COR-L47 (cell line): ENCODE data around the gene EIF3L.

Experiments
- DNase-seq: peaks from one replicate; lab custom pipeline; 2025; lab: John Stamatoyannopoulos, UW

EIF3L gene

DNA sequence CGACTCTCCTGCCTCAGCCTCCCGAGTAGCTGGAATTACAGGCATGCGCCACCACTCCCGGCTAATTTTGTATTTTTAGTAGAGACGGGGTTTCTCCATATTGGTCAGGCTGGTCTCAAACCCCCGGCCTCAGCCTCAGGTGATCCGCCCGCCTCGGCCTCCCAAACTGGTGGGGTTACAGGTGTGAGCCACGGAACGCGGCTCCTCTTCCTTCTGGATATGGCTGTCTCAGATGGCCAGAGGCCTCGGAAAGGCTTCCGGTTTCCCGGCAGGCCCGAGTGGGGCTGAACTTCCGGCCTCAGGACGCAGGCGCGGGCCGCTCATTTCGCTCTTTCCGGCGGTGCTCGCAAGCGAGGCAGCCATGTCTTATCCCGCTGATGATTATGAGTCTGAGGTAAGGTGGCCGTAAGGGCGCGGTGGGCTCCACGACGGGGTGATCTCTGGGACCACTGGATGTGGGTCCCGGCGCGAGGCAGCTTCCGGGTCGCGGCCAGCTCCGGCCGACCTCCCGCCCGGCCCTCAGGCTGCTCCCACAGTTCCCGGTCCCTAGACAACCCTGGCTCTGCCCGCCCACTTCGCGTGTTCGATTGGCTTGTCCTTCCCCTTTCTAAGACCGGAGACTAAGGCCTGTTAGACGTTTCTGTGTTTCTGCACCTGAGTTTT lies at the start of gene EIF3L:
Gene EIF3L (plus strand): TSS at position 331 of the 663 bp plus-strand sequence. CDS start 31 bp downstream, at position 362.
- peak; percentile 84 for DNase-seq

DNA sequence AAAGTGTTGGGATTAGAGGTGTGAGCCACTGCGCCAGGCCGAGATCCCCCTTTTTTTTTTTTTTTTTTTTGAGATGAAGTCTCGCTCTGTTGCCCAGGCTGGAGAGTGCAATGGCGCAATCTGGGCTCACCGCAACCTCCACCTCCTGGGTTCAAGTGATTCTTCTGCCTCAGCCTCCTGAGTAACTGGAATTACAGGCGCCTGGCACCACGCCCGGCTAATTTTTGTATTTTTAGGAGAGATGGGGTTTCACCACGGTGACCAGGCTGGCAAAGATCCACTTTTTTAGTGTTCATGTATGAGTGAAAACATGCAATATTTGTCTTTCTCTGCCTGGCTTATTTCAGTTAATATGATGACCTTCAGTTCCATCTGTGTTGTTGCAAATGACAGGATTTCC lies 49.2 kb upstream of the EIF3L start:
- DNase-seq, result peak; percentile 34

DNA sequence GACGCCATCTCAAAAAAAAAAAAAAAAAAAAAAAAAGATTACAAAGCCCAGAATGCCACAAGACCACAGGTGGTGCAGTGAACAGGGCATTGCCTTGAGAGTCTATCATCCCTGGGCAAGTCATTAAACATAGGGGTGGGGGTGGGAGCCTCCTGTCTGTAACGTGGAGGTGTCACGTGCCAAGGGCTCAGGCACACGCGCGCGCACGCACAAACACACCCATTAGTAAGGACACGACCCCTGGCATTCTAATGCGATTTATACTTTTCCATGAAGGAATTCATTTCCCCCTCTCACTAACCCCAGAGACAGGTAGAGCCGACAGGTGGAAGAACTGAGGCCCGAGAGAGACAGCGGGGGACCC lies 47.3 kb upstream of the EIF3L start:
- no peak for DNase-seq

DNA sequence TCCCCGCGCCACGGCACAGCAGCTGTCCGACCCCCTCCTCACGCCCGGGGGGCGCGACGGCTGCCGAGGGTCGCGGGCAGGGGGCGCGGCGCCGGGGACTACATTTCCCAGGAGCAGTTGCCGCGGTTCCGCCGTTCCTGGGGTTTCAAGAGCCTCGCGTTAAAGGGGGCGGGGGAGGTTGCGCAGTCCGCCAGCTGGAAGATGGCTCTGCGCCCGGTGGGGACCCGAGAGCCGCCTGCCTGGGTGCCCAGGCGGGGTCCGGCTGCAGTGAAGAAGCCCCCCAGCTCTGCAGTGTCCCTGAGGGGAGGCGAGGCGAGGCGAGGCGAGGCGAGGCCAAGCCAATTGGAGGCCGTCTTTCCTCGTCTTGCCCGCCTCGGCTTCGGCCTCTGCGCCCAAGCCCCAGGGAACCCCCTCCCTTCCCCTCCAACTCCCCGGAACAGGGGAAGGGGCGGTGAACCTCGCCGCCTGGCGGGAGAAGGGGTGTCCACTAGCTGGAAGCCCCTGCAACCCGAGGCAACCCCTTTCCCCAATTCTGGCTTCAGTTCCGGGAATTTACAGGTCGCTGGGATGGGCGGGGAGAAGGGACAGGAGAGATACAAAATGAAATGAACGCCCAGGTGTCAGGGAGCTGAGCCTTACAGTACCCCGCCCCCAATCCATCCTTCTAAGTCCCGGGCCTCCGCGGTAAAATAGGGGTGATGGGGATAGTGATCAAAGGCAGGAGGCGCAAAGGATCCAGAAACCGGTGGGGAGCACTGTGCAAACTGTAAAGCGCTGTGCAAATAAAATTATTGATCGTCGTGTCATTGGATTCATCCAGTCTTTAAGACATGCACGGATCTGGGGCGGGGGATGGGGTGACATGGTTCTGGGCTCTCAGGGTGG lies 46.7 kb upstream of the EIF3L start:
- peak; percentile 69 for DNase-seq

DNA sequence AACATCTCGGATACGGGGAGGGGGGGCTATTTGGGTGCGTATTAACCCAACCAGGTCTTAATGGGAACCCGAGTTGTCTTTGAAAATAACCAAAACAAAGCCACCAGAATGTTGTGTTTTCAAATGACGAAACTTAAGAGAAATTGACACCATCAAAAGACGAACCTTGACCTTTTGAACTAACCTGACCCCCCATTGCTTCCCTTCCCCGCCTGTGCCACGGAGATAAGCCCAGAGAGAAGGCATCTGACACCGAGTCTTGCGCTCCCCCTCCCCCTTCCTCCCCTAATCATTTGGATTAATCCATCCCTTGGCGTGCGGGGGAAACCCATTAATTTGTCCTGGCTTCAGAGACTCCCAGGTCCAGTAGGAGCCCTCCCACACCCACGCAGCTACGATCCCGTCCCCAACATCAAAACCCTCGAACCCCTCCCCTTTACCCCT lies 46.0 kb upstream of the EIF3L start:
- no peak for DNase-seq

DNA sequence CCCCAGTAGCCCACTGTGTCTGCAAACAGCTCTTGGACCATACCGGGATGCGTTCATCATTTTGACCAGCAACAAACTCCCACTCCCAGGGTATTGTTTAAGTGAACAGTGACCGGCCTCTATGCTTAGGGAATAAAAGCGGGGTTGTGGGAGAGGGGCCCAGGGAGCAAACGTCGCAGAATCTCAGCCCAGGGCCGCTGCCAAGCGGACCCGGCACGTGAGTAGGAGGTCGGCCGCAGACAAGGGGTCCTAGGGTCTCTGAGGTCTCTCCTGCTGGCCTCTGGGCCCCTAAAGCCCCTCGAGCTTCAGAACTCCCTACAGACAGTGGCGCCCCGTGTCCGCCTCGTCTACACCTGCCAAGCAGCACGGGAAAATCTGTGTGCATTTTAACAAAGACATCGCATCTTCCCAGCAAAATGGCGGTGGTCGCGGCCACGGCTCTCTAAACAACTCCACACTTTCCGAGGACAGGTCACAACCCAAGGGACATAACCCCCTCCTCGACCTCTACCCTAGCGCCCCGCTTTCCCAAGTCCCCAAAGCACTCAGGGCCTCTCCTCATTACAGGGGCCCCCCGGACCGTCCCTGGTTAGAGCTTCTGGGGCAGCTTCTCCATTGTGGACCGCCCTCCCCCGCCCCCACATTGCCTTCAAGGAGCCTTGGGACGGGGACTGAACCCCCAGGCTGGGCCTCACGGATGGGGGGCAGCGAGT lies 45.4 kb upstream of the EIF3L start:
- no peak for DNase-seq

DNA sequence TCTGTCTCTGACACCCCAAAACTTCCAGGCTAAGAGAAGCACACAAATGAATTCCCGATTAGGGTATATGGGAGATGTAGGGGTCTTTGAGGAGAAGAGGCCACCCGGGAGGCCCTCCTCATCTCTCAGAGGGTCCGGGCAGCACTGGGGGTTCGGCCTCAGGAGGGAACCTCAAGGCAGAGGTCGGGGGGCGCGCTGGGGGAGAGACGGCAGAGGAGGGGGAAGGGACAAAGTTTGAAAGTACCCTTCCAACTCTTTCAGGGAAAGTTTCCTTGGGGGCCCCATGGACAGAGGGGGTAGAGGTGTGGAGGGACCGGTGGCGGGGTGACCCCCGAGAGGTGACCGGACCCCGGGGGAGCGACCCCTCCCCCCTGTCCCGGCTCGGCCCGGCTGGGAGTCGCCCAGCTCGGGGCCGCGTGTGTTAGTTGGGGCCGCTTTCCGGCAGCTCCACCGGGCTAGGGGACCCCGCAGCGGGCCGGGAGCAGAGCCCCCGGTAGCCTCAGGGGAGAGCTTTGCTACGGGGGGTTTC lies 44.8 kb upstream of the EIF3L start:
- DNase-seq, result no peak

DNA sequence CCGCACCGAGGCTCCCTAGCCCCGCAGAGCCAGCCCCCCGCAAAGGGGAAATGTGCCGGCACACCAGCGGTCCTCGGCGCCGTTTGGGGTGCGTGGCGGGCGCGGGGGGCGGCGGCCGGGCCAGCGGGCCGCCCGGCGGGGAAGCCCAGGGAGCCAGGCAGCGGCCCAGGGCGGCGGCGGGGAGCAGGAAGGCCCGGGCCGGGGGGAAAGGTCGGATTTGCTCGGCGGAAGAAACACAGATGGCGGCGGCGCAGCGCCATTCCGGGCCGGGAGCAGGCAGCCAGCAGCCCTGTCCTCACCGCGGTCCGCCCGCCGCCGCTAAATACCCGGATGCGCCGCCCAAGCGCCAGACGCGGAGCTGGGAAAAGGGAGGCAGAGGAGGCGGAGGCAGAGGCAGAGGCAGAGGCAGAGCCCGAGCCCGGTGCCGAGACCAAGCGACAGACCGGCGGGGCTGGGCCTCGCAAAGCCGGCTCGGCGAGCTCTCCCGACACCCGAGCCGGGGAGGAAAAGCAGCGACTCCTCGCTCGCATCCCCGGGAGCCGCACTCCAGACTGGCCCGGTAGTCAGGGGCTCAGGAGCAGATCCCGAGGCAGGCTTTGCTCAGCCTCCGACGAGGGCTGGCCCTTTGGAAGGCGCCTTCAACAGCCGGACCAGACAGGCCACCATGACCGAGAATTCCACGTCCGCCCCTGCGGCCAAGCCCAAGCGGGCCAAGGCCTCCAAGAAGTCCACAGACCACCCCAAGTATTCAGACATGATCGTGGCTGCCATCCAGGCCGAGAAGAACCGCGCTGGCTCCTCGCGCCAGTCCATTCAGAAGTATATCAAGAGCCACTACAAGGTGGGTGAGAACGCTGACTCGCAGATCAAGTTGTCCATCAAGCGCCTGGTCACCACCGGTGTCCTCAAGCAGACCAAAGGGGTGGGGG lies 44.1 kb upstream of the EIF3L start:
- peak; percentile 62 for DNase-seq

DNA sequence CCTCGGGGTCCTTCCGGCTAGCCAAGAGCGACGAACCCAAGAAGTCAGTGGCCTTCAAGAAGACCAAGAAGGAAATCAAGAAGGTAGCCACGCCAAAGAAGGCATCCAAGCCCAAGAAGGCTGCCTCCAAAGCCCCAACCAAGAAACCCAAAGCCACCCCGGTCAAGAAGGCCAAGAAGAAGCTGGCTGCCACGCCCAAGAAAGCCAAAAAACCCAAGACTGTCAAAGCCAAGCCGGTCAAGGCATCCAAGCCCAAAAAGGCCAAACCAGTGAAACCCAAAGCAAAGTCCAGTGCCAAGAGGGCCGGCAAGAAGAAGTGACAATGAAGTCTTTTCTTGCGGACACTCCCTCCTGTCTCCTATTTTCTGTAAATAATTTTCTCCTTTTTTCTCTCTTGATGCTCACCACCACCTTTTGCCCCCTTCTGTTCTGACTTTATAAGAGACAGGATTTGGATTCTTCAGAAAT lies 43.4 kb upstream of the EIF3L start:
- DNase-seq, result no peak

DNA sequence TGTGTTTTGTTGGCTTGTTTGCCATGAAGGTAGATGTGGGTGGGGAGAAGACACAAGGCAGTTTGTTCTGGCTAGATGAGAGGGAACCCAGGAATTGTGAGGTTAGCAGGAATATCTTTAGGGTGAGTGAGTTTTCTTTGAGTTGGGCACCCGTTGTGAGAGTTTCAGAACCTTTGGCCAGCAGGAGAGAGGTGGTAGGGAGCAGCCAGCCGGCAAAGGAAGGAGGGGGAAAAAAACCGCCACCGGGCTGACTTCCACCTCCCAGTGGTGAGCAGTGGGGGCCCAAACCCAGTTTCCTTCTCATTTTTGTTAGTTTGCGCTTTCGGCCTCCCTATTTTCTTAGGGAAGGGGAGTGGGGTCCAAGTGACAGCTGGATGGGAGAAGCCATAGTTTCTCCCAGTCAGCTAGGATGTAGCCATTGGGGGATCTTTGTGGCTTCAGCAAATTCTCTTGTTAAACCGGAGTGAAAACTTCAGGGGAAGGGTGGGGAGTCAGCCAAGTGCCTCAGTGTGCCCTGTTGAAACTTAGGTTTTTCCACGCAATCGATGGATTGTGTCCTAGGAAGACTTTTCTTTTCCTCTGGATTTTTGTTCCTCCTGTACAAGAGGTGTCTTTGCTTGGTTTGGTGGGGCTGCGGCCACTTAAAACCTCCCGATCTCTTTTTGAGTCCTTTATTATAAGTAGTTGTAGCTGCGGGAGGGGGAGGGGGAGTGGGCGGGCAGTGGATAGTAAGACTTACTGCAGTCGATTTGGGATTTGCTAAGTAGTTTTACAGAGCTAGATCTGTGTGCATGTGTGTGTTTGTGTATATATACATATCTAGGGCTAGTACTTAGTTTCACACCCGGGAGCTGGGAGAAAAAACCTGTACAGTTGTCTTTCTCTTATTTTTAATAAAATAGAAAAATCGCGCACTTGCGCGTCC lies 42.5 kb upstream of the EIF3L start:
- no peak for DNase-seq

DNA sequence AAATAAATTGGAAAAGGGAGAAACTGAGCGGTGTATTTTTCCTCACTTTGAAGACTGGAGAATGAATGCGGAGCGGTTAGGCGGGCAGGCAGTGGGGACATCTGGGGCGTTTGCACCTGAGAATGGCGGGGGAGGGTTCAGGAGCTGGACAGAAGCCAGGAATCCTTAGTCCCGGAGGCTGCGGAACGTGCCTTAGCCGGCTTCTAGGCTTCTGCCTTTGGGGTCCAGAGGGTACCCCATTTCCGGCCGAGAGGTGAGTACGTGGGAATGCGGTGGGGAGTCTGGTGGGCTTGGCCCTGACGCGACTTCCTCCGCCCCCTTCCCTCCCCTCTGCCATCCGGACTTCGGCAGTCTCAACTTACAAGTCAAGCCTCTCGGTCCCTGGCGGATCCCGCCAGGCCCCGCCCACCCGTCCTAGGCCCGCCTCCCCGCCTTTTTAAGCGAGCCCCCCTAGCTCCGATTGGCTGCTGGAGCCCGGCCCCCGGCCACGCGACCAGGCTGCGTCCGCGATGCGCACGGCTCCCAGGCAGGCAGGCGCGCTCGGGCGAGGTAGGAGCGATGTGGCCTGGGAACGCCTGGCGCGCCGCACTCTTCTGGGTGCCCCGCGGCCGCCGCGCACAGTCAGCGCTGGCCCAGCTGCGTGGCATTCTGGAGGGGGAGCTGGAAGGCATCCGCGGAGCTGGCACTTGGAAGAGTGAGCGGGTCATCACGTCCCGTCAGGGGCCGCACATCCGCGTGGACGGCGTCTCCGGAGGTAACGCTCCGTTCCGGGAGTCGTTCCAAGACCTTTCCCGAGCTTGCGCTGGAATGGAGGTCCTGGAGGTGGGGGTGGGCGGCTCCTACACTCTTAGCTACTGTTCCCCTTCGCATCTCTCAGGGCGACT lies 41.6 kb upstream of the EIF3L start, which contains the start of gene GCAT:
Gene GCAT (plus strand): TSS at position 525 of the 884 bp plus-strand sequence. CDS start 34 bp downstream, at position 559.
- peak; percentile 93 for DNase-seq

DNA sequence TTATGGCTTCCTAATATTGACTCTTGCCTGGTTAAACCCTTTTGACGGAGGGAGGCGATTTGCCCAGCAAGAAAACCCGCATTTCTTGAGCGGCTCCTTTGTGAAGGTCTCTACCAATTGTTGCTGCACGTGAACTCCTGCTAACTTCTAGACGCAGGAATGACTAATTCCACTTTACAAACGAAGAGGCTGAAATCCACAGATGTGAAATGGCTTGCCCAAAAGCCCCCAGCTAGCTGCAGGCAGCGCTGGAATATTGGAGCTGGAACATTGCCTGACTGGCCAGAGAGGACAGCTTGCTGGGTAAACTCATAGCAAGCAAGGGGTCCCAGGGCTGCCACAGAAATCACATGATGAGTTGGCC lies 40.9 kb upstream of the EIF3L start:
- no peak for DNase-seq

DNA sequence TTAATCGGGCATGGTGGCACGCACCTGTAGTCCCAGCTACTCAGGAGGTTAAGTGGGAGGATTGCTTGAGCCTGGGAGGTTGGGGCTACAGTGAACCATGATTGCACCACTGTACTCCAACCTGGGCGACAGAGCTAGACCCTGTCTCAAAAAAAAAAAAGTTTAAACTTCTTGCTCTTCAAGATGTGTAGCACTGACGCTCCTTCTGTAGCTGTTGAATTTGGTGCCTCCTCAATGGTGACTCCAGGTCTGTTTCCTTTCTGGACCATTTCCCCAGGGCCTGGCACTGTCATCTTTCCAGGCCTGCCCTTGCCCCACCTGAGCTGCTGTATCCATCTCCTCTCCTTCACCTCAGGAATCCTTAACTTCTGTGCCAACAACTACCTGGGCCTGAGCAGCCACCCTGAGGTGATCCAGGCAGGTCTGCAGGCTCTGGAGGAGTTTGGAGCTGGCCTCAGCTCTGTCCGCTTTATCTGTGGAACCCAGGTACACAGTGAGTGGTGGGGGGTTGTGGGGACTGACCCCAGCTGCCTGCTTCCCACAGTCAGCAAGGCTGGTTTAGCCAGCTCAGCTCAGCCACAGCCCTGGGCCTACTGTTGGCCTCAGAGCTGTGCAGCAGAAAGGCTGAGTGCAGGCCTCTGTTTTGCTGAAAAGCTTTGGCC lies 39.4 kb upstream of the EIF3L start:
- no peak for DNase-seq

DNA sequence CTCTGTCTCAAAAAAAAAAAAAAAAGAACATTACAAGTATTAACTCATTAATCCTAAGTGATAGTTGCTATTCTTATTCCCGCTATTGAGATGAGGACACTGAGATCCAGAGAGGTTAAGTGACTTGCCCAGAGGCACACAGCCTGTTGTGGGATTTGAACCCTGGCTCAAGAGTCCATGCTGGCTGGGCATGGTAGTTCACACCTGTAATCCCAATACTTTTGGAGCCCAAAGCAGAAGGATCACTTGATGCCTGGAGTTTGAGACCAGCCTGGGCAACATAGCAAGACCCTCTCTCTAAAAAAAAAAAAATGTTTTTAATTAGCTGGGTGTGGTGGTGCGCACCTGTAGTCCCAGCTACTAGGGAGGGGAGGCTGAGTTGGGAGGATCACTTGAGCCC lies 37.4 kb upstream of the EIF3L start:
- DNase-seq, result no peak

DNA sequence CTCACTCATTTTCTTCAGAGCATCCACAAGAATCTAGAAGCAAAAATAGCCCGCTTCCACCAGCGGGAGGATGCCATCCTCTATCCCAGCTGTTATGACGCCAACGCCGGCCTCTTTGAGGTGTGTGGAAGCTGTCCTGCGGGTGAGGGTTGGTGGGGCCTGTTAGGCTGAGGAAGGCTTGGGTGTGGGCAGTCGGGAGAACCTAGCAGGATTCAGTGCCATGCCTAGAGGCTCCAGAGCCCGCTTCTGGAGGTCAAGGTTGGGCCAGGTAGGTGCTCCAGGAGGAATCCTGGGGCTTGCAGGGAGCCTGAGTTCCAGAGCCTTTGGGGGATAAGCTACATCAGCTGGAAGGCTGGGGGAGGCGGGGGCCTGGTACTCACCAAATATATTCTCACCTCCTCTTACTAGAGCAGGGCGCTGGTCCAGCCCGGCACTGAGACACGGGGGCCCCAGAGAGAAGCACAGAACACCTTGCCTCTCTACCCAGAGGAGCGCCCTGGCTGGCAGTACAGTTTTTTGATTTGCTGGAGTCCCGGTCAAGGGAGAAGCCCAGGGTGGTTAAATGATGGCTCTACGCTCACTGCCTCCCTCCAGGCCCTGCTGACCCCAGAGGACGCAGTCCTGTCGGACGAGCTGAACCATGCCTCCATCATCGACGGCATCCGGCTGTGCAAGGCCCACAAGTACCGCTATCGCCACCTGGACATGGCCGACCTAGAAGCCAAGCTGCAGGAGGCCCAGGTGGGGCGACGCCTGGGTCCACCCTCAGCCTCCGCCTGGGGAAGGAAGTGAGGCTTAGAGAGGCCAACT lies 36.1 kb upstream of the EIF3L start:
- DNase-seq, result no peak

DNA sequence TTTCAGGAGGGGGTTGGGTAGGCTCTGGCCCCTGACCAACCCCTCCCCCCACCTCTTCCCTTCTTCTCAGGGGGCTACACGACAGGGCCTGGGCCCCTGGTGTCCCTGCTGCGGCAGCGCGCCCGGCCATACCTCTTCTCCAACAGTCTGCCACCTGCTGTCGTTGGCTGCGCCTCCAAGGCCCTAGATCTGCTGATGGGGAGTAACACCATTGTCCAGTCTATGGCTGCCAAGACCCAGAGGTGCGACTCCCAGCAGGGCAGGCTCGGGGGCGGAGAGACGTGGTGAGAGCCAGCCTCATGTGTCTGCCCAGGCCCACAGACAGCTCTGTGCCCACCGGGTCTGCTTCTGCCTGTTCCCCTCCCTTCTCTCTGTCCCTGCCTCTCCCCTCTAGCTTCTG lies 33.6 kb upstream of the EIF3L start:
- DNase-seq, result no peak

DNA sequence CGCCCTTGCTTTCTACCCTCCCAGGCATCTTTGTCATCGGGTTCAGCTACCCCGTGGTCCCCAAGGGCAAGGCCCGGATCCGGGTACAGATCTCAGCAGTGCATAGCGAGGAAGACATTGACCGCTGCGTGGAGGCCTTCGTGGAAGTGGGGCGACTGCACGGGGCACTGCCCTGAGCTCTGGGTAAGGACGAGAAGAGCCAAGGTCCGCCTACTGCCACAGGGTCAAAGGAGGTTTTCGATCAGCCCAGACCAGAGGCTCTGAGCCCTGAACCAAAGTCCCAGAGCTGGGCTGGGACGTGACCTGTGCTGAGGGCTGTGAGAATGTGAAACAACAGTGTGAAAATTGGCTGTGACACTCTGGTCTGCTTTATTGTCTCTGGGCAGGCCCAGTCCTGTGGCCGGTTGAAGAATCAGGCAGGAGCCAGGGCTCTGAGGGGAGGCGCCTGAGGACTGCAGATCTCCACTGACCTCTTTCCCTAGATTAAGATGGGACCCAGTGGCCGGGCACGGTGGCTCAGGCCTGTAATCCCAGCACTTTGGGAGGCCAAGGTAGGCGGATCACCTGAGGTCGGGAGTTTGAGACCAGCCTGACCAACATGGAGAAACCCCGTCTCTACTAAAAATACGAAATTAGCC lies 32.6 kb upstream of the EIF3L start:
- DNase-seq, result no peak
